Glomerular visceral epithelial cell (primary cell): ENCODE data around the gene TBC1D9.
"Not testable (repeated sequence)": the region's sequence is repeated elsewhere in the genome, so short reads cannot be mapped to it uniquely, and the experiment has no call there.

Experiments used
- DNase-seq: peaks from one replicate; pipeline ENCODE4 v3.0.0-alpha.2; 2016; ENCODE audit errors: extremely low spot score

TBC1D9 gene

GRCh38 chr4:140753329-140753728 lies 2.9 kb downstream of the TBC1D9 start:
- no peak for DNase-seq

- DNase-seq = no peak
Observed at GRCh38 chr4:140752291-140753068, 3.7 kb downstream of the TBC1D9 start.

- DNase-seq = no peak
Observed at GRCh38 chr4:140750470-140750869, 5.7 kb downstream of the TBC1D9 start.

- no peak for DNase-seq
Observed at GRCh38 chr4:140748171-140748570, 8.0 kb downstream of the TBC1D9 start.

- not testable (repeated sequence) for DNase-seq
Observed at GRCh38 chr4:140746546-140746945, 9.6 kb downstream of the TBC1D9 start.

- no peak for DNase-seq
Observed at GRCh38 chr4:140744421-140744820, 11.8 kb downstream of the TBC1D9 start.

GRCh38 chr4:140743194-140743931 lies 12.8 kb downstream of the TBC1D9 start:
- peak; percentile 45 for DNase-seq

DNA sequence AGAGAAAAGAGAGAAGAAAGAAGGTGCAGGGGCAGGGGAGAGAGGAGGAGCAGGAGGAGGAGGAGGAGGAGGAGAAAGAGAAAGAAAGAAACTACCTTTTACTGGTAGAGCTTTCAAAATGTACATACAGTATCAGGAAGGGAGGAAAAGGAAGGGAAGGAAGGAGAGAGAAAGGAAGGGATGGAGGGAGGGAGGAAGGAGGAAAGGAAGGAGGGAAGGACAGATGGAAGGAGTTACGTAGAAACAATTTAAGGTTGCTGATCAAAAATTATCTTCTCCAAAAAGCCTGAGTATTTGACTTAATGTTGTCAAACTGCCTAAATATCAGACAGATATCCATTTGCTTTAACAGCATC lies 13.4 kb downstream of the TBC1D9 start:
- no peak for DNase-seq

DNA sequence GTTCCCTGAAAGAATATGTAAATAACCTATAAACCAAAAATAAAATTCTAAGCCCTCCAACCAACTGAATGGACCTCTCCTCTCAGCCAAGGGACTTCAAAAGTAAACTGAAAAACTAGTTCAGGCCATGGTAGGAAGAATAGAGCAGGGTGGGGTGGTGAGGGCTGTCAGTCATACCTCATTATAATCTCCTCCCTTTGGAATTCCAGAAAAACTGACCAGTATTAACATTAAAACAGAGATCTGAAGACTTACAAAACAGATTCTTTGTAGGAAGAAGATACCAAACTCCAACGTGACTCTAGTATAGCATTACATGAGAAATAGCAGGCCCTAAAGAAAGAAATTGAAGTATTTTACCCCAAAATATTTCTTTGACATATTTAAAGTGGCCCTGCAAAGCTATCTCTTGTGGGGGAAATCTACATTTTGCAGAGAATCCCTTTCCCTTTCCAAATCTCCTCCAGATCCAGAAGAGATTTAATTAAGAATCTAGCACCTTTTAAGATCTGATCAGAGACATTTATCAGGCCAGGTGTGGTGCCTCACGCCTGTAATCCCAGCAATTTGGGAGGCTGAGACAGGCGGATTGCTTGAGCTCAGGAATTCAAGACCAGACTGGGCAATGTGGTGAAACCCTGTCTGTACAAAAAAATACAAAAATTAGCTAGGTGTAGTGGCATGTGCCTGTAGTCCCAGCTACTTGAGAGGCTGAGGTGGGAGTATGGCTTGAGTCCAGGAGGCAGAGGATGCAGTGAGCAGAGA lies 15.1 kb downstream of the TBC1D9 start:
- DNase-seq = no peak

GRCh38 chr4:140740422-140740821 lies 15.8 kb downstream of the TBC1D9 start:
- DNase-seq = no peak

- peak; percentile 28 for DNase-seq
Observed at GRCh38 chr4:140739971-140740370, 16.2 kb downstream of the TBC1D9 start.

DNA sequence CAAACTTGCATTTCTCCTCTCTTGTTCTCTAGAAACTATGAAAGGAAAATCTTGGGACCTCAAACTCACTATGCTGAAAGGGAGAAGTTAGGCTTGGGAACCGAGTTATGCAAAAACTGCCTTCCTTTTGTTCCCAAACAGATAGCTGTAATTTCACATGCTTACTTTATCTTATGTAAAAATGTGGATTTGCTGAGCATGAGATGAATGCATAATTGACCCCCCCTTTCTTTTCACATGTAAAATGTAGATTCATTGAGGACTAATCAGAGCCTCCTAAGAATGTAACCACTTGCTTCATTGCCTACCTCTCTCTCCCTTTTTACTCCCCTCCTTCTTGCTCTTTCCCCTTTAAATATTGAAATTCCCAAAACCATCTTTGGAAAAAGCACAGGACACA lies 18.0 kb downstream of the TBC1D9 start:
- DNase-seq = no peak

DNA sequence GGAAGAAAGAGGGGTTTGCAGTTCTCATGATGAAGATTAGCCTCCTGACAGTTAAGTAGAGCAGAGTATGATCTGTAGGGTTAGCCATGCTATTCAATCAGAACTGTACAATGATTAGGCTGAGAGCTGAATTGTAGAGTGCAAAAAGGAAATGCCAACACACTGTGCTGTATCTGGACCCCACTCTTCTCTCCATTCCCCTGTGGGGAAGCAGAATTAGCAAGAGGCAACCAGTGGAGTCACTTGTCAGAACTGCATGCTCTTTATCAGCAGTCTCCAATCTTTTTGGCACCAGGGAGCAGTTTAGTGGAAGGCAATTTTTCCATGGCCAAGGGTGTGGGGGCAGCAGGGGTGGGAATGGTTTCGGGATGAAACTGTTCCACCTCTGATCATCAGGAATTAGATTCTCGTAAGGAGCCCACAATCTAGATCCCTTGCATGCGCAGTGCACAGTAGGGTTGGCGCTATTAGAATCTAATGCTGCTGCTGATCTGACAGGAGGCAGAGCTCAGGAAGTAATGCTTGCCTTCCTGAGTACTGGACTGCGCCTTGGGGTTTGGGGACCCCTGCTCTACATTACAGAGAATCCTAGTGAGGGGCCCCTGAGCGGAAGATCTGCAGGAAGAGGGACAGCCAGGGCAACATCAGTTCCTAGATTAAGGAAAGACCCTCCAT lies 19.4 kb downstream of the TBC1D9 start:
- DNase-seq = no peak

DNA sequence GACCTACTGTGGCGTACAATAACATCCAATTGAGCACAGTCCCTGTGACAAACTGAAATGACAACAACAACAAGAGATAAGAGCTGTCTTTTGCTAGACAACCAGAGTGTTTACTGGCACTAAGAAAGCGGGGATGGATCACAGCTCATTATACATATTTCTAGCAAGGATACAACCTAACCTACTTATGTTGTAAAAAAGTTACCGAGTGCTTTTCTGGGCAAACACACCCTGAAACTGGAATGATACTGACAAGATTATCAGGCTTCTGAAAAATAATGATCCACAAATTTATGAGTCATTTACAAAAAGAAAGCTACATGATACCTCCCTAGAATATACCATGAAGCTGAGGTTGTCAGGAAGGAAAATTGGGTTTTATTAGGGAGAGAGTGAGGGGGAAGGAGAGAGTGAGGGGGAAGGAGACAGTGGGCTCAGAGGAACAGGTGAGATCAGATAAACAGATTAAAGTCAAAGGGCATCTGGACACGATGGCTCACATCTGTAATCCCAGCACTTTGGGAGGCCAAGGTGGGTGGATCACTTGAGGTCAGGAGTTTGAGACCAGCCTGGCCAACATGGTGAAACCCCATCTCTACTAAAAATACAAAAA lies 20.3 kb downstream of the TBC1D9 start:
- no peak for DNase-seq

- DNase-seq = no peak
Observed at GRCh38 chr4:140735317-140735716, 20.9 kb downstream of the TBC1D9 start.

- DNase-seq = no peak
Observed at GRCh38 chr4:140732780-140733179, 23.4 kb downstream of the TBC1D9 start.

- DNase-seq = no peak
Observed at GRCh38 chr4:140729344-140730049, 26.7 kb downstream of the TBC1D9 start.

- DNase-seq = peak; percentile 51
Observed at GRCh38 chr4:140726776-140727500, 29.2 kb downstream of the TBC1D9 start.

DNA sequence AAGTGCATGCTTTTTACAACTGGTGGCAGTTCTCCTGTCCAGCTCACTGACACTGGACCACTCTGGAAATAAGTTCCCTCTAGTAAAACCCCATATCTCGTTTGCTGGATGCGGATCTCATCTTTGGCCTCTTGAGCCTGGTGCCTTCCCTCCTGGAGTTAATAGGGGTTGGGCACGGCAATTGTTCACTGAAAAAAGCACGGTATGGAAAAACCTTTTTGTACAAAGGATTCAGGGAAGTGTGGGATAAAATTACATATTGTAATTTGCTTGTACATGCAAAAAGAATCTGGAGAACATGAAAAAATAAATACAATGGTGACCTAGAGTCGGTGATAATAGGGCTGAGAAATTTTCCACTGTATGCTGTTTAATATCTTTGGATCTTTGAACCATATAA lies 30.6 kb downstream of the TBC1D9 start:
- DNase-seq = no peak

DNA sequence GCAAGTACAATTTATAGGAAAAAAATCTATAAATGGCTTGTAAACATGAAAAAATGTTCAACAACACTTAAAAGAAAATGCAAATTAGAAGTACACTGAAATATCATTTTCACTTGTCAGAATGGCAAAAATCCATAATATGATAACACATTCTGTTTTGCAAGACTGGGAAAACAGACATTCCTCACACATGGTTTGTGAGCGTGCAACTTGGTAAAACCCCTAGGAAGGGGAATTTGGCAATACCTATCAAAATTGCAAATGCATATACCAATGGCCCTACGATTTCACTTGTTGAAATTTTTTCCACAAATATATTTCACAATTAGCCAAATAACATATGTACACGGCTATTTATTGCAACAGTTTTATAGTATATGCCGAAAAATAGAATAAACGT lies 31.4 kb downstream of the TBC1D9 start:
- DNase-seq = no peak
